ENCODE data around the gene UQCRC2.

DNA sequence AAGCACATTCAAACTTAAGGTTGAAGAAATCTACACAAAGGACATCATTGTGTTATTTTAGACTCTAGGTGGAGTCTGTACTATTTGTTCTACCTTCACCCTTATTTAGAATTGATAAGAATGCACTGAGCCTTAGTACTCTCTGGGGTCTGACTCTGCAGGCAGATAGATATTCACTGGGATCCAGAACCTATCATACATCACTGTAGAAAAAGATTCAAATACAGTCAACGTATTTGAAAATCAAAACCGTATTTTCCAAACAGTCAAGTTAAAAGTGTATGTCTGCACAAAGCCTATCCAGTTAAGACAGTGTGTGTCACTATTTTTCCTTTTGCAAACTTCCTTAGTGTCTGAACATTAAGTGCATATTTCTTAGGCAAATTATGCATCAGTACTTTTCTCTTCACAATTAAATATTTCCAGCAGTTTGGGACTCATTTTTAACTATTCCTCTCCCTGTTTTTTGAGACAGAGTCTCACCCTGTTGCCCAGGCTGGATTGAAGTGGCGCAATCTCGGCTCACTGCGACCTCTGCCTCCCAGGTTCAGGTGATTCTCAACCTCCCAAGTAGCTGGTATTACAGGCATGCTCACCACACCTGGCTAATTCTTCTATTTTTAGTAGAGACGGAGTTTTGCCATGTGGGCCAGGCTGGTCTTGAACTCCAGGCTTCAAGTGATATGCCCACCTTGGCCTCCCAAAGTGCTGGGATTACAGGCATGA lies 77.1 kb downstream of the UQCRC2 start:
- no peak for TF ChIP-seq SP2 (tag by site-specific recombination; IDR thresholded peaks at IDR 0.05)
- no peak for TF ChIP-seq GLI4 (tag by site-specific recombination; IDR thresholded peaks at IDR 0.05)
- no peak for TF ChIP-seq ZNF48 (tag by site-specific recombination; IDR thresholded peaks at IDR 0.05)
